Endodermal cell (in vitro differentiated cells): Measurements from ENCODE around the gene KNSTRN. TPM values are rescaled to one million over a fixed set of nuclear protein-coding genes. Genes with fewer than 3 reads are reported as not detected.

ENCODE experiments used
- DNase-seq: peaks from one replicate; pipeline ENCODE4 v3.0.0-alpha.2; 2017
- H3K27ac ChIP-seq: 2 replicates; pipeline ENCODE4 v1.5.1; 2013; ENCODE audit warnings: mild to moderate bottlenecking, low read depth, low read length, moderate library complexity
- H3K27me3 ChIP-seq: 2 replicates; pipeline ENCODE4 v1.6.1; 2013; ENCODE audit warnings: mild to moderate bottlenecking, low read length, moderate library complexity; ENCODE audit not compliant: insufficient read depth, control insufficient read depth, poor library complexity, severe bottlenecking
- H3K36me3 ChIP-seq: 2 replicates; pipeline ENCODE4 v1.7.0; 2013; ENCODE audit warnings: mild to moderate bottlenecking, low read length, moderate library complexity; ENCODE audit not compliant: control insufficient read depth, insufficient read depth
- H3K4me1 ChIP-seq: one replicate; pipeline ENCODE4 v1.7.0; 2013; ENCODE audit warnings: low read length; ENCODE audit not compliant: control insufficient read depth, insufficient read depth
- H3K4me3 ChIP-seq: 2 replicates; pipeline ENCODE4 v1.5.1; 2013; ENCODE audit warnings: mild to moderate bottlenecking, low read length, moderate library complexity
- H3K9ac ChIP-seq: 2 replicates; pipeline ENCODE4 v1.6.1; 2013; ENCODE audit warnings: mild to moderate bottlenecking, low read length, moderate library complexity; ENCODE audit not compliant: poor library complexity, severe bottlenecking; ENCODE audit errors: extremely low read depth
- H3K9me3 ChIP-seq: 2 replicates; pipeline ENCODE4 v1.6.1; 2013; ENCODE audit warnings: mild to moderate bottlenecking, low read length, moderate library complexity; ENCODE audit not compliant: control insufficient read depth
- H3K27ac Mint-ChIP-seq: 2 replicates; pipeline ENCODE4 v1.8.0; 2020; ENCODE audit warnings: mixed read lengths
- H3K27me3 Mint-ChIP-seq: 2 replicates; pipeline ENCODE4 v1.8.0; 2021; ENCODE audit warnings: mild to moderate bottlenecking, mixed read lengths; ENCODE audit not compliant: insufficient read depth
- H3K36me3 Mint-ChIP-seq: 2 replicates; pipeline ENCODE4 v1.8.0; 2020; ENCODE audit warnings: low read depth, mixed read lengths
- H3K4me1 Mint-ChIP-seq: 2 replicates; pipeline ENCODE4 v1.8.0; 2020; ENCODE audit warnings: mixed read lengths
- H3K4me3 Mint-ChIP-seq: 2 replicates; pipeline ENCODE4 v1.8.0; 2020; ENCODE audit warnings: mild to moderate bottlenecking, moderate library complexity, mixed read lengths
- H3K9me3 Mint-ChIP-seq: 2 replicates; pipeline ENCODE4 v1.8.0; 2020; ENCODE audit warnings: mild to moderate bottlenecking, mixed read lengths
- WGBS, 2 experiments: methylation state at CpG; one replicate each; pipeline versions ENCODE4 v1.1.5 to v1.1.7; 2013; ENCODE audit warnings: missing lambda C conversion rate in 2 of 2, mixed read lengths in 1 of 2; ENCODE audit not compliant: insufficient coverage in 1 of 2, insufficient read length in 1 of 2; 5-methylcytosine and 5-hydroxymethylcytosine counted together
- total RNA-seq, 2 donors: library from RNA; stranded (reverse); fragmentation: NEBNext Ultra II Directional in 1 of 2; extraction: Animal tissue kit (Norgen Biotek cat#: 25700) in 1 of 2; gene quantifications; 2 replicates in 1 of 2; 3 replicates in 1 of 2; pipeline ENCODE4 v1.2.1, GENCODE V29; 2021
- TF ChIP-seq, protein P1 (sequence below): fragments of 200-600 bp; sonication (generic); conservative IDR thresholded peaks from 2 replicates; pipeline ENCODE4 v1.5.0; 2021; ENCODE audit warnings: antibody characterized with exemption, mild to moderate bottlenecking

KNSTRN gene
- total RNA-seq, 2 donors from 2014 or later: 57.6 to 92.4 TPM

DNA sequence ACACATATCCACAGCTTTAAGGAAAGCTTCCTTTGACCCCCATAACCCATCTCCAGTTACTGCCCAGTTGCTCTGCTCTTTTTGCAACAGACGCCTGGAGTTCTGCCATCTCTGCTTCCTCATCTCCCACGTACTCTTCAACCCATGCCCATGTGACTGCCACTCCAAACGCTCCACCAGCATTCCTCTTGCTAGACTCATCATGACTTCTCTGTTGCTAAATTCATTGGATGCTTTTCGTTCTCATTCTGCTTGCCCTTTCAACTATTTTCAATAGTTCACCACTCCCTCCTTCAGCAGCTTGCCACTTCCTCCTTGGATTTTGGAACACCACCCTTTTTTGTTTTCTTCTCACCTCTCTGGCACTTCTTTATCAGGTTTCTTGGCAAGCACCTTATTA lies 2.7 kb upstream of the KNSTRN start:
- DNase-seq: no peak
- Histone ChIP-seq H3K9ac (no peak overlapping the region), H3K27ac (no peak overlapping the region), H3K27me3 (no peaks in the 10 kb centered on the region), H3K4me3 (no peak overlapping the region), H3K4me1 (no peaks in the 10 kb centered on the region), H3K36me3 (no peaks in the 10 kb centered on the region), H3K9me3 (no peaks in the 10 kb centered on the region)
- Mint-ChIP-seq H3K27me3 (no peaks in the 10 kb centered on the region), H3K27ac (no peak overlapping the region), H3K4me3 (no peak overlapping the region), H3K9me3 (no peaks in the 10 kb centered on the region), H3K4me1 (peaks cover 12% of the 10 kb centered on the region), H3K36me3 (peaks cover 5% of the 10 kb centered on the region)
- WGBS, 2 experiments: 70 to 73% methylated on average over 4 of the region's 4 CpGs
- TF ChIP-seq, protein P1, sequence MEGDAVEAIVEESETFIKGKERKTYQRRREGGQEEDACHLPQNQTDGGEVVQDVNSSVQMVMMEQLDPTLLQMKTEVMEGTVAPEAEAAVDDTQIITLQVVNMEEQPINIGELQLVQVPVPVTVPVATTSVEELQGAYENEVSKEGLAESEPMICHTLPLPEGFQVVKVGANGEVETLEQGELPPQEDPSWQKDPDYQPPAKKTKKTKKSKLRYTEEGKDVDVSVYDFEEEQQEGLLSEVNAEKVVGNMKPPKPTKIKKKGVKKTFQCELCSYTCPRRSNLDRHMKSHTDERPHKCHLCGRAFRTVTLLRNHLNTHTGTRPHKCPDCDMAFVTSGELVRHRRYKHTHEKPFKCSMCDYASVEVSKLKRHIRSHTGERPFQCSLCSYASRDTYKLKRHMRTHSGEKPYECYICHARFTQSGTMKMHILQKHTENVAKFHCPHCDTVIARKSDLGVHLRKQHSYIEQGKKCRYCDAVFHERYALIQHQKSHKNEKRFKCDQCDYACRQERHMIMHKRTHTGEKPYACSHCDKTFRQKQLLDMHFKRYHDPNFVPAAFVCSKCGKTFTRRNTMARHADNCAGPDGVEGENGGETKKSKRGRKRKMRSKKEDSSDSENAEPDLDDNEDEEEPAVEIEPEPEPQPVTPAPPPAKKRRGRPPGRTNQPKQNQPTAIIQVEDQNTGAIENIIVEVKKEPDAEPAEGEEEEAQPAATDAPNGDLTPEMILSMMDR: no peak

DNA sequence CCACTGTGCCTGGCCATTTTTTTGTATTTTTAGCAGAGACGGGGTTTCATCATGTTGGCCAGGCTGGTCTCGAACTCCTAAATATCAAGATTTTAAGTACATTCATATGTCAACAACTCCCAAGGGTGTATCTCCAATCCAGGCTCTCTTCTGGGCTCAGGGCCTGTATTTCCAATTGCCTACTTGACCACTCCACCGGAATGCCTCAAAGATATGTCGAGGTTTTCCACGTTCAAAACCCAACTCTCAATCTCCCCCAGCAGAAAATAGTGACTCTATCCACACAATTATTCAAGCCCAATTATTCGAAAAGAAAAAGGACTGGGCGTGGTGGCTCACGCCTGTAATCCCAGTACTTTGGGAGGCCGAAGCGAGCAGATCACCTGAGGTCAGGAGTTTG lies 1.9 kb upstream of the KNSTRN start:
- no peaks in the 10 kb centered on the region for H3K9me3 Mint-ChIP-seq
- Histone ChIP-seq H3K27ac (no peak overlapping the region), H3K9ac (no peak overlapping the region), H3K27me3 (no peaks in the 10 kb centered on the region), H3K36me3 (peaks cover 4% of the 10 kb centered on the region), H3K9me3 (no peaks in the 10 kb centered on the region), H3K4me3 (no peak overlapping the region), H3K4me1 (no peaks in the 10 kb centered on the region)
- H3K27me3 Mint-ChIP-seq: no peaks in the 10 kb centered on the region
- H3K27ac Mint-ChIP-seq: no peak overlapping the region
- peaks cover 16% of the 10 kb centered on the region for H3K4me1 Mint-ChIP-seq
- H3K4me3 Mint-ChIP-seq: no peak overlapping the region
- DNase-seq: no peak
- peaks cover 12% of the 10 kb centered on the region for H3K36me3 Mint-ChIP-seq
- WGBS, 2 experiments: 91 to 92% methylated on average over 8 to 10 of the region's 10 CpGs
- TF ChIP-seq, protein P1: no peak

DNA sequence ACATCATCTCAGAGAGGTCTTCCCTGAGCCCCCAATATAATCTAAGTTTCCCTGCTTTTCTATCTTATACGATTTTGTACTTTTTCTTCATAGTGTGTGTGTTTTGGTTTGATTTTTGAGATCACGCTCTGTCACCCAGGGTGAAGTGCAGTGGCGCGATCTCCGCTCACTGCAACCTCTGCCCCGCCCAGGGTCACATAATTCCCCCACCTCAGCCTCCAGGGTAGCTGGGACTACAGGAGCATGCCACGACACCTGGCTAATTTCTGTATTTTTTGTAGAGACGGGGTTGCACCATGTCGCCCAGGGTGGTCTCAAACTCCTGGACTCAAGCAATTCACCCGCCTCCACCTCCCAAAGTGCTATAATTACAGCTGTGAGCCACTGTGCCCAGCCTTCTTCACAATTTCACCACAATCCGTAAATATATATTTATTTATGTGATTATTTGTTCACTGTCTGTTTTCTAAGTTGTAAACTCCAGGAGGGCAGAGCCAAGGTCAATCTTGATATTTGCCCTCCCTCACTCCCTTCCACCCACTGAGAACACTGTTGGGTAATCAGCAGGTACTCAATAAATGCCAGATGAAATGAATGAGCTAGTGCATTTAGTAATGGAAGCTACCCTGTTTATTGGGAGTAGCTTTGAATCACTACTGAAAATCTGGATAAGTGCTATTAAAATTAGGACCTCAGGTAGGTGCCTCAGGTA lies 547 bp upstream of the KNSTRN start:
- WGBS, 2 experiments: 96 to 100% methylated on average over 4 to 10 of the region's 11 CpGs
- peaks cover 23% of the 10 kb centered on the region for H3K36me3 Mint-ChIP-seq
- H3K27ac Mint-ChIP-seq: peak overlapping the region; percentile 93
- Histone ChIP-seq H3K27me3 (no peaks in the 10 kb centered on the region), H3K36me3 (peaks cover 18% of the 10 kb centered on the region), H3K4me1 (no peaks in the 10 kb centered on the region), H3K4me3 (no peak overlapping the region), H3K27ac (no peak overlapping the region), H3K9ac (no peak overlapping the region), H3K9me3 (peaks cover 8% of the 10 kb centered on the region)
- no peaks in the 10 kb centered on the region for H3K27me3 Mint-ChIP-seq
- no peak for DNase-seq
- peaks cover 2% of the 10 kb centered on the region for H3K9me3 Mint-ChIP-seq
- peak overlapping the region; percentile 93 for H3K4me3 Mint-ChIP-seq
- H3K4me1 Mint-ChIP-seq: peaks cover 16% of the 10 kb centered on the region
- TF ChIP-seq, protein P1: no peak
